Measurements from ENCODE around the gene GALNT18.
"Not testable (repeated sequence)": the region's sequence is repeated elsewhere in the genome, so short reads cannot be mapped to it uniquely, and the experiment has no call there.

Gene GALNT18

DNA sequence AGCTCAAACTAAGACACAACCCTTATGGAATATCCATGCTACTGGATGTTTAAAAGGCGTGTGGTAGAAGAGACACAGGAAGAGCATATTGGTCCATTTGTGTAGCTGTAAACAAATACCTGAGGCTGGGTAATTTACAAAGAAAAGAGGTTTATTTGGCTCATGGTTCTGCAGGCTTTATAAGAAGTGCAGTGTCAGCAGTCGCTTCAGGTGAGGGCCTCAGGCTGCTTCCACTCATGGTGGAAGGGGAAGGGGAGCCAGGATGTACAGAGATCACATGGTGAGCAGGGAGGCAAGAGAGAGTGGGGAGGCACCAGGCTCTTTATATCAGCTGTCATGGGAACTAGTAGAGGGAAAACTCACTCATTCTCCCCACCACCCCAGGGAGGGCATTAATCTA, 237.0 kb downstream of the GALNT18 start:
- DNase-seq (ENCODE audit: low spot score), result no peak

DNA sequence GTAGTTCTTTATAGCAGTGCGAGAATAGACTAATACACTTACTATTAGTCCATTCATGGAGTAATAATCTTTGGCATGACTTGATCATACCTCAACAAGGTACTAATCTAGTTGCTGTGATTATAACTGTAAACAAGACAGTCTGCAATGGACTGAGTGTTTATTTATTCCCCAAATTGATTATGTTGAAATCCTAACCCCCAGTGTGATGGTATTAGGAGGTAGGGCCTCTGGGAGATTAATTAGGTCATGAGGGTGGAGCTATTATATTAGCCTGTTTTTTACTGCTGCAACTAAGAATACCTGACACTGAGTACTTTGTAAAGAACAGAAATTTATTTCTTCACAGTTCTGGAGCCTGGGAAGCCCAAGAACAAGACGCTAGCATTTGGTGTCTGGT, 237.8 kb downstream of the GALNT18 start:
- no peak for DNase-seq (ENCODE audit: low spot score)

DNA sequence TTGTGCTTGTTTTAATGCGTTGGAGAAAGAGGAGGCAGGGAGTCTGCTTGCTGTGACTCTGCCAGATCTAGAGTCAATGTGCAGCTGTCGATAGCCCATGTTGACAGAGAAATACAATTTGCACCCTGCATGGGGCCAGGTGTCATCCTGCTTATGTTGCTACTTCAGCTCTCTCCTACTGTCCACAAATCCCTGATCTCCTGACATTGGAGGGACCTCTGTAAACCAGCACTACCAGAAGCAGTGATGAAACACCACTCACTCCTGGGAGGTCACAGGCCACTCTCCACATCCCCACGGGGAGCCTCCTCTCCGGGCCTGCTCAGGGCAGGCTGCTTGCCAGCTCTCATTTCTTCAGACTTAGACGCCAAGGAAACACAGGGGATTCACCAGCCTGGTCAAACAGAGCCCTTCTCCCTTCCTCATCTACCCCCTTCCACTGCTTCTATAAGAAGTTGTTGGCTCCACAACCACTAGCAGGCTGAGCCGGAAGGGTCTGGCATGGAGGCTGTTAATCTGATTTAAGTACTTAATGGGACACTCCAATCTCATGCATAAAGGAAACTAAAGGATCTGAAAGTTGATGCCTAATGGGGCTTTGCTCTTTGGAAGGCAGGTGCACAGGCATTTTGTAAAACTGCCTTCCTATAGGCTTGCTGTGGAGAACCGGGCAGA, 238.8 kb downstream of the GALNT18 start:
- no peak for DNase-seq (ENCODE audit: low spot score)

DNA sequence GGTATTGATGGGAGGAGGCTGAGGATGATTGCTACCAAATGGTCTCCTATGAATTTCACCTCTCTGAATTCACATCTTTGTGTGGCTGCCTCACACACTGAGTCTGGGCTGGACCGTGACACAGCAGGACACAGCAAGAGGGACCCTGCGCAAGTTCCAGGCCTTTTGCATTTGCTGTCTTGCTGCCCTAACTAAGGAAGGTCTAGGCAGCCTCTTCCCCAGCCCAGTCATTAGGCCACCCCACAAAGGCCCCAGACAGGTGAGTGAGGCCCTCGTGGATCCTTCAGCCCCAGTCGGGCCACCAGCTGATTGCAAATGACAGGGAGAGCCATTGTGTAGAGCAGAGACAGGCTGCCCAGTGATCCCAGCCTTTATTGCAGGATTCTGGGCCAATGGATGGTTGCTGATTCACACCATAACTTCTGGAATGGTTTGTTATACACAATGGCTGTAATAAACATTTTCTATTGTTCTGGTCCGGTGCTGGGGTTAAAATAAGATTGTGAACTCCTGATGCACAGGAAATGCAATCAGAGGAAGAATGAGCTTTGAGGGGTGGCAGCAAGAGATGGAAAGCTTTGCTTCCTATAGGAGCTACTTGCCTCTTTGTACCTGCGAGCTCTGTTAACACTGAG, 240.2 kb downstream of the GALNT18 start:
- peak; percentile 67 for DNase-seq (ENCODE audit: low spot score)

DNA sequence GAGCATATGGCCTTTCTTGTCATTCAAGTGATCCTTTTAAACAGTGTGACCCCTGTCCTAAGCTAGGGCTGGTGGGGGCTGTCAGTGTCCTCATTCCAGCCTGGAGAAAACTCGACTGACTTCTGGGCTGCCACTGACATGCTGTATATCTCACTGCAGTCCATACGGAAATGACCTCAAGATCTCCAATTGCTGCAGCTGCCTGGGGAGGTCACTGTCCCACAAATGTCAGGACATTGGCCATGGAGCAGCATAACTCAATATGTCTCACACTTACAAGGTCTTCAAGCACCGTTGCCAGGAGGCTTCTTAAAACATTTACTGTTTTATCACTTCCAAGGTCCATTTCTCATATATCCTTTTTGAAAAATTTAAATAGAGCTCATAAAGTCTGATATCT, 240.9 kb downstream of the GALNT18 start:
- no peak for DNase-seq (ENCODE audit: low spot score)

DNA sequence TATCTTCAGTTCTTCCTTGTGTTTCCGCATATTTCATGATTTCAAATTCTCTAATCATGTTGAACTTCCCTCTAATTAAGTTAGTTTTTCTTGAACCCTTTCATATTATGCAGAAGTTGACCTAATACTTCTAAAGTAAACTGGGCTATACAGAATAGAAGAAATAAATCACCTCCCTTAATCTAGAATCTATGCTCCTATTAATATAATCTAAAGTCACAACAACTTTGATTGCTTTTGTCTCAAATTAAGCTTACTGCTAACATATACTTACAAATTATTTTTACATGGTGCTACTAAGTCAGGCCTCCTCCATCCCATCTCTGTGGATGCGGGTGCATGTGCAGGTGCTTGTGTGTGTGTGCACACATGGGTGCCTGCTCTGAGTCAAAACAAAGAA, 241.5 kb downstream of the GALNT18 start:
- DNase-seq (ENCODE audit: low spot score), result no peak

DNA sequence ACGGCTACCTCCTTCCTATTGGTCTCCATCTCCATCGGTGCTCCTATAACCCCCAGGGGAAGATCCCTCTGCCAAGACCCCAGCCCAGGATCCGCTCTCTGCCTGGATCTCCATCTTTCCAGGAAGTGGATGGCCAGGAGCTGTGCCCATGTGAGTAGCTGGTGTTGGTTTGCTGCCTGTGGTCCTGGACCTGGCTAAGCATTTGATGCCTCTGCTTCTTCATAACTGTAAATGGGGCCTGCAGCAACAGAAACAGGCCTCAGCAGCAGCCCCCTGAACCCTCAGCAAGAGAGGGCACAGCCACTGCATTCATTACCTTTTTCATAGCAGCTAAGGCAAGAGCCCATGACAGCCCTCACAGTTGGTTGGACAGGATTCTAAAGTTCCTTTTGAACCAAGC, 242.1 kb downstream of the GALNT18 start:
- no peak for DNase-seq (ENCODE audit: low spot score)

DNA sequence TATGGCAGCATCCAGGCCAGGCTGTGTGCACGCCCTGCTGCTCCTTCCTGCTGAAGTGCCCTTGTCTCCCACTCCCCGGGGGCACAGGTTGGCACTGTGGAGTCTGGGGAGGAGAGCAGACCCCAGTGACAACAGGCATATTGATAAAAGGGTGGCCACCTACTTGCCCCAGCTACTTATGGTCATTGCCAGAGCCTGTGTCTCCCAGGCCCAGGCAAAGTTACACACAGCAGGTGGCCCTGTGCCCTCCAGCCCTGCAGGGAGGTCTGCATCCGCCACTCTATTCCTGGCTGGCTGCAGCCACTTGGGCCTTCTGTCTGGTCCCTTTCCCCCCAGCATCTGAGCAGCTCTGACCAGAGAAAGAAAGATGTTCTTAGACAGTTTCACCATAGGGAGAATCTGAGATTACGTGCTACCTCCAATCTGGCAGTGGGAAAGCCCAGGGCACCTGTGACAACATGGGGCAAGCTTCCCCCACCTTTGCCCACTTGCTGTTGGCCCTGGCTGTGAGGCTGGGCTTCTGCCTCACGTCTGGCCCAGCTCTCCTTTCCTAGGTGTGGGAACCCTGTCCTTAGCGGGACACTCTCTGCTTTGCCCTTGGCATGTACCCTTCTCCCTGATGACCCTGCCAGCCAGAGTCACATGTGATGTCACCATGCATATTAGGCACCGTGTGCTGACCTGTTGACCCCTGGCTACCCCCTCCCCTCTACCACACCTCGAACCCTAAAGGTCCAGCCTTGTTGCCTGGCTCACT, 243.4 kb downstream of the GALNT18 start:
- no peak for DNase-seq (ENCODE audit: low spot score)

DNA sequence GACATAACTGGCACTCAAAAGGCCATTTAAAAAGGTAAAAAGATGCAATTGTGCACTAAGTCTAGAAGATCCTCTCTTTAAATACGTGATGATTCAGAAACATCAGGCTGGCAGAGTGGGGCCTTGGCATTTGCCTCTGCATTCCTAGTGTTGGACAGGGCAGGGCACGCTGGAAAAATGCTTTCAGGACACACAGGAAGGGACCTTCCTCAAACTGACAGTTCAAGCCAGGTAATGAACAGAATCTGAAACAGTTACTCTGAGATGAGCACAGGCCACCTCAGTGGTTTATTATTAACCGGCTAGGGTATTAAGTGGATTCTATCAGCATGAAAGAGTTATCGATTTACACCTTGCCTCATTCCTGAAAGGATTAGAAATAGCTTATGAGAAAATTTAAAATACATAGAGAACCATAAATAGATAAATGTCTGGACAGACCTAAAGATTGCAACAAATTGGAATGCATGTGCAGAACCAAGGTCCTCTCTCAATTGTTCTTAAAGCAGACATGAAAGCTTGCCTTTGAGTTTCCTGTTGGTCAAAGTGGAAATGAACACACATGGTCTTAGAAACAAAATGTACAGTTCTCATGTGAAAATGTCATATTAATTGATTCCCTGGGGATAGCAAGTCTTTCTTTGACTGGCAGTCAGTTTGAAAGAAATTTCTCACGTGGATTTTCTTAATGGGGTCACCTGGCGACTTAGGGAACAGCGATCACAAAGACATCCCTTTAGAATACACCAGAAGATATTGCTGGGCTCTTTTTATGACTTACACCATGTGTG, 247.3 kb downstream of the GALNT18 start:
- DNase-seq (ENCODE audit: low spot score), result no peak

DNA sequence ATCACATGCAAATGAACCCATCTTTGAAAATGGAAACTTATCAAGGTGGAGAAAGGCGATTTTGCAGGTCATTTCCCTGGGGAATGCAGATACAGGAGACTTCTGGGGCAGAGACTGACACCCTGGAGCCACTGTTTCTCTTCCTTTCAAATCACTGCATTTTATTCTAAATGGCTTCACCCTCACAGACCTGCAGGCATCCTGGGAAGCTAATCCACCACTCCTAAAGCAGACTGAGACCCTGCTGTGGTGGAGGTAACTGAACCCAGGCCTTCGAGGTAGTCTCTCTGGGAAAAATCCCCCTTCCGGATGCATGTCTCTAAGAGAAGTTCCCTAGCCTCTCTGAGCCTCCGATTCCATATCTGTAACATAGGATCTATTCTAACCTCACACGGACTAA, 247.9 kb downstream of the GALNT18 start:
- no peak for DNase-seq (ENCODE audit: low spot score)

DNA sequence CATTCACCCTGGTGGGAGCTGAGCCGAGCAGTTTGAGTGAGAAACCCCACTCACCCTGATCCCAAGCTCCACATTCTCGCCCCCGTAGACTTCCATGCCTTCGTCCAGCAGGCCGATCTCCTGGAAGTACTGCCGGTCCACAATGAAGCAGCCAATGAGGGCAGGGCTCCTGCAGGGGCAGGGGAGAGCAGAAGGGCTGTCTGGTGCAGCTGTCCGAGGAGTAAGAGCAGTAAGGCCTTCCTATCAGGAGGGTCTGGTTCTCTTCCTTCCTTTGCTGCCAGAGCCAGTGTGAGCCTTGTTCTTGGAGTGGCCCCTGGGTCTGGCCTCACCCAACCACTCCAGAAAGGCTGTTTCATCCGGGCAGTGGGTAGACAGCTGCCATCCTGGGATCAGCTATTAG, 249.3 kb downstream of the GALNT18 start:
- no peak for DNase-seq (ENCODE audit: low spot score)

DNA sequence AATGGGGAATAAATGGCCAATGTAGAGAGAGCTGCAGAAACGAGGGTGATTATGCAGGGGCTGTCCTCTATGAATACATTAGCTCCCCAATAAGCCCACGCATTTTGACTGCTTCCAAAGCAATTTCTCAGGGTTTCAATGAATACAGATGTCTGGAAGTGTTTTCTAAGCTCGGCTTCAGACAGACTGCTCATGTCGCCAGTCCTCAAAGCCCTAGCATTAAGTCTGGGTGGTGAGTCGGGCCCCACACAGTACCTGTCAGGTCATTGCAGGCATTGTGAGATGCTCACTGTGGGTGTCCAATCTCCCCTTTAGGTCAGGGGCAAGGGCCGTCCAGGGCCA, 250.9 kb downstream of the GALNT18 start:
- no peak for DNase-seq (ENCODE audit: low spot score)

DNA sequence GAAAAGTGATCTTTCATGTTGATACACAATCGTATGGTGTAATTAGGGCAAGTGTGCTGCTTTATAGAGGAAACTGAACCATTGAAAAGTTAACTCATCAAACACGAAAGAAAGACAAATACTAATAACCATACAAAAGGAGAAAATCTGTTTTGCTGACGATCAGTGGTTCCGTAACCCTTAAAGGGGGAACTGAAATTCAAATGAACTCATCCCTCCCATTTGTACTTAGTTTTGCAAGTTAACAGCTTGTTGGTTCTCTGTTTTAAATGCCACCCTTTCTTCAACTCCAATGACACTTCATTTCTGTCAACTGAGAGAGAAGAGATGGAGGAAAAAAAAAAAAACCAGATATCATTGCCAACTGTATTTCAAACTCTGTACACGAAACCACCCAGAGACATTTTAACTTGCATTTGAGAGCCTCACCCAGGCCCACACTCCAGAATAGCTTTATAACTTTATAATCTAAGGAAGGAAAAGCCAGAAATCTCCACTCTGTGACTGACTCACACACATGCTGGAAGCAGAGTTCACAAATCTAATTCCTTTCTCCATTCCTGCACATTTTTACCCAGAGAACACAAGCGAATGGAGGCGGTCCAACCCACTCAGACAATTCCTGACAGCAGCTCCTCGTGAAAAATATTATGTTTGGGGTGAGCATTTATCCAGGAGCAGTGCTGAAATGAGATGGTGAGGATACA, 251.4 kb downstream of the GALNT18 start:
- DNase-seq (ENCODE audit: low spot score), result no peak

DNA sequence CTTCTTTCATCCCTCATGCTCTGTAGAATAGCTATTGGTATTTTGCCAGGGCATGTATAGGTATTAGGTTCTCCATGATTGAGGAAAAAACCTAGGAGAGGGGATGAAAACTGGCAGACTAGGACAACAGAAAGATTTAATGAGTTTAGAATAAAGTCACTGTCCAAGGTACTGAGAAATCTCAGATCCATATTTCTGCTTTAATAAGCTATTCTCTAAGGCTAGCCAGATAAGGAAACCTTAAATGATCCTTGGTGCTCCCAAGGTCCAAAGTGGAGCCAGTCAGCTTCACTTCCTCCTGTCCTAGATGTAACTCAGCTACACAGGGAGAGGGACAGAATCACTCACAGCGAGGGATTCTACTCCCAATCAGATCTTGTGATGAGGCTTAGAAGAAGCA, 255.0 kb downstream of the GALNT18 start:
- no peak for DNase-seq (ENCODE audit: low spot score)

DNA sequence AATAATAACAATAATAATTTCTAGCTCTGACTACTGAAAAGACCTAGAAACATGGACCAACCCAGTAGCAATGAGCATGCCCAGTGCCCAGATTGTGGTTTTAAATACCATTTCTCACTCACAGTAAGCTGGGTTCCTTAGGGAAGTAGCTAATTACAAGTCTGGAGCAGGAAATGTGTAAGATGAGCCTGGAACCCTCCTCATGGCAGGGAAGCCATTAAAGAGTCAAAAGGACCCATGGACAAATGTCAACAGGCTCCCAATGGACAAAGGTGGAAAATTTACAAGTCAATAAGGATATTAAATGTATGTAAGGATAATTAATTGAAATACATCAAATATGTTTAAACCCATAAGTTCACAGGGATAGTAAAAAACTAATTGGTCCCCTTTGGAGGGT, 258.1 kb downstream of the GALNT18 start:
- DNase-seq (ENCODE audit: low spot score), result no peak

DNA sequence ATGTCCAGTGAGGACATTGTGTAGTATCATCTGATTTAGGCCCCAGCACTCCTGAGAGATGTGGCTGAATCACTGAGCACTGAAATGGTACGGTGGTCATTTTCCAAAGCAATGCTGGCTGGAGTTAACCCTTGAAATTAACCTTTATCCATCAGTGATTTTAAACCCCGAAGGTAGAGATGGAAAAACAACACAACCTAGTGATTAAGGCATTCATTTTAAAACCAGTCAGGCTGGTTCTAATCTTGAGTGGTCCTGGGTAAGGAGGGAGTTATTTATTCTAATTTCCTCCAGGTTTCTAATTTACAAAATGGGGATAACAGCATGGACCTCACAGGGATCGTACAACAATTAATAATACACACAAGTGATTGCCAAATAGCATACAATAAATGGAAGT, 262.2 kb downstream of the GALNT18 start:
- no peak for DNase-seq (ENCODE audit: low spot score)

DNA sequence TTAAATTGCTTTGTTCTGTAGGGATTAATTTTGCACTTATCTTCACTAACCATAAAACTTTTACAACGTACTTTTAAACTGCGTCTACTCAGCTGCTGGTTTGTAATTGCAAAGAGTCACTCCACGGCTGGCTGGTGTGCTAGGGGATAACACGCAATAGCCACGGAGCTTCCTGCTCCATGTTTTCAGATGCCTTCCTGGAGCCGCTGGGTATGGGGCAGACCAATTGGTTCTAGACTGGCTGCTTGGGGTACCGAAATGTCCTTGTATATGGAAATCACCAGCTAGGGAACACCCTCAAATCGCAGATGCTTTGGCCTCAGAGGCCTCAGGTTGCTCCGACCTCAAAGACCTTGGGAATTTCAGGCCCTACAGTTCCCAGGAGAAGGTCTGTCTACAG, 265.0 kb downstream of the GALNT18 start:
- DNase-seq (ENCODE audit: low spot score), result no peak

DNA sequence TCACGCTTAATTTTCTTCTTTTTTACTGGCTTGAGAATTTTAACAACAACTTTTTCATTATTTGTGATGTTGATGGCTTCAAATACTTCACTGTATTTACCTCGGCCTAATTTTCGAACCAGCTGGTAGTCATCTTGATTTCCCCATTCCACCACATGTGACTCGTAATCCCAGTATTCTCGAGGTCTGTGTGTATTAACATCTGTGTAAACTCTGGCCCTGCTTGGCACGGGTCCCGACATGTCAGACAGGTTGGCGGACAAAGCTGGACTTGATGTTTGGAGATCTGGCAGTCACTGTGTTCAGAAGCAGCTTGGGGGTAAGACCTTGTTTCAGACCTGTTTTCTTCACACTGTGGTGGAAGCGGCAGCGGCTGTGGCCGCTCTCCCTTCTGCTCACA, 268.9 kb downstream of the GALNT18 start, which contains the start of gene CSNK2A3:
Gene CSNK2A3, minus strand, starts transcription at position 373 of the 400 bp plus-strand sequence. Its CDS starts 131 bp downstream, at position 242.
- not testable (repeated sequence) for DNase-seq (ENCODE audit: low spot score)

DNA sequence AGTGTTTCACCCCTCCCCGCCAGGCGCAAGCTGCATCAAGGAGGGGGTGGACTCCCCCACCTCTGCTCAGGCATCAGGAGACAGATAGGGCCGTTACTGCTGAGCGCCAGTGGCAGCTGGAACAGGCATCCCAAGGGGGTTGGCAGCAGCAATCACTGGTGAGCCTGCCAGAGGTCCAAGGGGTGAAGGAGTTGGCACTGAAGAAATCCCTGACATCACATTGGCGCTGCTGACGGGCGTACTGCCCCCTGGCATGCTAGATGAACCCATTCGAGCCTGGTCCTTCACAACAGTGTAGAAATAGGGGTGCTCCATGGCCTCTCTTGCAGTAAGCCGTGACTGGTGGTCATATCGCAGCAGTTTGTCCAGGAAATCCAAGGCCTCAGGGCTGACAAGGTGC, 270.0 kb downstream of the GALNT18 start:
- DNase-seq (ENCODE audit: low spot score), result not testable (repeated sequence)

DNA sequence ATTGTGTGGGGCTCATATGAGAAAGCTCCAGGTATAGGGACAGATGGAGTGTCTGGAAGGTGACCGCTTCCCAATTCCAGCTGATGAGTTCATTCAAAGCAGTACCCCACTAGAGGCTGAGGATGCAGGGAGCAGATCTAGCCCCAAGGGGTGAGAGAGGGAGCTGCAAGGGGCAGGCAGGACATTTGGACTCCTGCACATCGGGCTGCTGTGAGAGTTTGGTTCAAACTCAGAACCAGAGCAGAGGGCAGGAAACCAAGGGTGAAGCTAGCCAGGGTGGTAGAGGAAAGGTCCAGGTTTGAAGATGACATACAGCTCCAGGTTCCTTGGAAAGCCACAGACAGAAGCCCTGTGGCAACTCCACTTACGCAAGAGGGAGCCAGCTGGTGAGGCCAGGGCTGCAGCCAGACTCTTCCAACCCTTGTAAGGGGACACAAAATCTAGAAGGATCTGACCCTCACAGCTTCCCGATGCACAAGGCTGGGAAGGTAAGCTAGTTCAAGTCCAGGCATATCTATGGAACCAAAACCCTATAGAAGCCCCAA, 270.7 kb downstream of the GALNT18 start:
- DNase-seq (ENCODE audit: low spot score), result no peak

DNA sequence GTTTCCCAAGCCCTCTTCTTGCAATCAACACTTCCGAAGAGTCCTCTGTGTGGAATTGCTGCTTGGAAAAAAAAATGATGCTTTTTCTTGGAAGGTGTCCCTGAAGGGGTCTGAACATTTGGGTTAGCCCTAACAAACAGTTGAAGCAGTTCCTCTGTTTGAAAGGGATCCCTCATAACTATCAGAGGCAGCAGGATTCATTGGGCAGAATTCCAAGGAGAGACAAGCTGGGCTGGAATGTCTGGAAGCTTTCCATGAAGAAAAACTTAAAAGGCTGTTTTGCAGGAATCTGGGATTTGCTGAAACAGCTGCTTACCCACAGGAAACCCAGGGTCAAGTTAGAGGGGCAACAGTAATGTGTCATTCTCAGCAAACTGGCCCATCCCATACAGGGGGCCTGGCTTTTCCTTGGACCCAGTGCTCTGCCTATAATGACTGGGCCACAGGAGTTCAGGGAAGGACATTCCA, 271.9 kb downstream of the GALNT18 start:
- DNase-seq (ENCODE audit: low spot score), result peak; percentile 68

Data from kidney capillary endothelial cell (primary cell).